GM20431 (cell line): Measurements from ENCODE around the gene LAMC2.

Source experiments
- in situ Hi-C: fragments of 300-500 bp; cut with MseI, MboI; formaldehyde crosslinking; loops from one replicate; pipeline ENCODE4 v1.15.0; 2020; ENCODE audit warnings: low sequenced_read_pairs; ENCODE audit not compliant: unreplicated experiment

The LAMC2 gene

GRCh38 chr1:183209533-183210158 is 23.6 kb downstream of the LAMC2 start:
- in situ Hi-C loops = no loop called here

- in situ Hi-C loops = no loop called here
These were observed 24.6 kb downstream of the LAMC2 start for GRCh38 chr1:183210681-183211080.

- in situ Hi-C loops = no loop called here
These were observed 26.8 kb downstream of the LAMC2 start for GRCh38 chr1:183212870-183213269.

- in situ Hi-C loops = no loop called here
These were observed 28.2 kb downstream of the LAMC2 start for GRCh38 chr1:183214021-183214970.

GRCh38 chr1:183215076-183215720 is 29.1 kb downstream of the LAMC2 start:
- in situ Hi-C loops = no loop called here

- in situ Hi-C loops = no loop called here
These were observed 29.9 kb downstream of the LAMC2 start for GRCh38 chr1:183215936-183216335.

- in situ Hi-C loops = no loop called here
These were observed 32.1 kb downstream of the LAMC2 start for GRCh38 chr1:183218027-183218618.

- in situ Hi-C loops = no loop called here
These were observed 33.0 kb downstream of the LAMC2 start for GRCh38 chr1:183218971-183219615.

- in situ Hi-C loops = no loop called here
These were observed 33.5 kb downstream of the LAMC2 start for GRCh38 chr1:183219616-183220009.

- in situ Hi-C loops = no loop called here
These were observed 36.8 kb downstream of the LAMC2 start for GRCh38 chr1:183222909-183223308.

- in situ Hi-C loops = no loop called here
These were observed 37.4 kb downstream of the LAMC2 start for GRCh38 chr1:183223467-183223866.

- in situ Hi-C loops = loop anchor here (25.0 kb wide), 1 partner anchor 264 kb away; the partner anchor contains the start of gene SHCBP1L
These were observed 40.3 kb downstream of the LAMC2 start for GRCh38 chr1:183226361-183226760.

- in situ Hi-C loops = loop anchor here (25.0 kb wide), 1 partner anchor 265 kb away; the partner anchor contains the start of gene SHCBP1L
These were observed 40.9 kb downstream of the LAMC2 start for GRCh38 chr1:183226963-183227362.

- in situ Hi-C loops = loop anchor here (25.0 kb wide), 1 partner anchor 265 kb away; the partner anchor contains the start of gene SHCBP1L
These were observed 41.6 kb downstream of the LAMC2 start for GRCh38 chr1:183227422-183228346.

- in situ Hi-C loops = loop anchor here (25.0 kb wide), 1 partner anchor 266 kb away; the partner anchor contains the start of gene SHCBP1L
These were observed 42.5 kb downstream of the LAMC2 start for GRCh38 chr1:183228347-183229220.

GRCh38 chr1:183230413-183230812 is 44.3 kb downstream of the LAMC2 start:
- in situ Hi-C loops = loop anchor here (25.0 kb wide), 1 partner anchor 268 kb away; the partner anchor contains the start of gene SHCBP1L

- in situ Hi-C loops = loop anchor here (25.0 kb wide), 1 partner anchor 269 kb away; the partner anchor contains the start of gene SHCBP1L
These were observed 45.5 kb downstream of the LAMC2 start for GRCh38 chr1:183231545-183231944.
